OCI-LY1 (cell line): Measurements from ENCODE around the gene PNKP.

Experiments used
- CTCF ChIP-seq: fragments of 200-600 bp; sonication (generic), shearing (Covaris generic); IDR thresholded peaks from 2 replicates; pipeline ENCODE4 v1.5.1; 2017; ENCODE audit warnings: mild to moderate bottlenecking, antibody characterized with exemption, low read length, moderate library complexity, mixed read lengths
- EZH2 ChIP-seq: fragments of 200-600 bp; sonication (generic), shearing (Covaris generic); IDR thresholded peaks from 2 replicates; pipeline ENCODE4 v1.8.0; 2017; ENCODE audit warnings: borderline replicate concordance, mixed run types, mild to moderate bottlenecking, antibody characterized with exemption, low read length, moderate library complexity, mixed read lengths

- TF ChIP-seq CTCF (no peak), EZH2 (no peak)
Observed at GRCh38 chr19:49846408-49846807, 21.0 kb downstream of the PNKP start.
